HUES6 (cell line): ENCODE data around the gene PLD1.

Experiments used
- H3K27ac ChIP-seq: 2 replicates; pipeline ENCODE4 v1.7.0; 2013; ENCODE audit warnings: low read depth, mild to moderate bottlenecking, low read length, inconsistent platforms
- H3K27me3 ChIP-seq: 2 replicates; pipeline ENCODE4 v1.6.1; 2013; ENCODE audit warnings: low read length; ENCODE audit not compliant: control insufficient read depth, insufficient read depth
- H3K36me3 ChIP-seq: 2 replicates; pipeline ENCODE4 v1.6.1; 2013; ENCODE audit warnings: low read length; ENCODE audit not compliant: control insufficient read depth, insufficient read depth
- H3K4me1 ChIP-seq: 2 replicates; pipeline ENCODE4 v1.6.1; 2013; ENCODE audit warnings: low read length; ENCODE audit not compliant: control insufficient read depth, insufficient read depth
- H3K4me3 ChIP-seq: 2 replicates; pipeline ENCODE4 v1.5.1; 2013; ENCODE audit warnings: low read depth, low read length
- H3K9ac ChIP-seq: one replicate; pipeline ENCODE4 v1.6.1; 2013; ENCODE audit warnings: mild to moderate bottlenecking, low read length
- H3K9me3 ChIP-seq: 2 replicates; pipeline ENCODE4 v1.6.1; 2013; ENCODE audit warnings: low read depth, low read length; ENCODE audit not compliant: control insufficient read depth, insufficient read depth

PLD1 gene

GRCh38 chr3:171602072-171602471 is 208.2 kb downstream of the PLD1 start:
- no peak overlapping the region for H3K27ac ChIP-seq
- H3K4me3 ChIP-seq: no peak overlapping the region
- H3K9me3 ChIP-seq: no peaks in the 10 kb centered on the region
- H3K27me3 ChIP-seq: no peaks in the 10 kb centered on the region
- no peaks in the 10 kb centered on the region for H3K4me1 ChIP-seq
- H3K9ac ChIP-seq: no peak overlapping the region
- H3K36me3 ChIP-seq: no peaks in the 10 kb centered on the region

GRCh38 chr3:171600030-171600429 is 210.3 kb downstream of the PLD1 start:
- Histone ChIP-seq H3K4me3 (no peak overlapping the region), H3K9me3 (no peaks in the 10 kb centered on the region), H3K9ac (no peak overlapping the region), H3K27me3 (no peaks in the 10 kb centered on the region), H3K36me3 (no peaks in the 10 kb centered on the region), H3K4me1 (no peaks in the 10 kb centered on the region), H3K27ac (no peak overlapping the region)

GRCh38 chr3:171598990-171599389 is 211.3 kb downstream of the PLD1 start:
- H3K27me3 ChIP-seq: no peaks in the 10 kb centered on the region
- no peak overlapping the region for H3K9ac ChIP-seq
- H3K36me3 ChIP-seq: no peaks in the 10 kb centered on the region
- no peak overlapping the region for H3K4me3 ChIP-seq
- no peak overlapping the region for H3K27ac ChIP-seq
- no peaks in the 10 kb centered on the region for H3K9me3 ChIP-seq
- H3K4me1 ChIP-seq: no peaks in the 10 kb centered on the region

GRCh38 chr3:171592786-171593185 is 217.5 kb downstream of the PLD1 start:
- H3K4me3 ChIP-seq: no peak overlapping the region
- no peaks in the 10 kb centered on the region for H3K4me1 ChIP-seq
- H3K9me3 ChIP-seq: no peaks in the 10 kb centered on the region
- H3K27ac ChIP-seq: no peak overlapping the region
- no peak overlapping the region for H3K9ac ChIP-seq
- no peaks in the 10 kb centered on the region for H3K27me3 ChIP-seq
- H3K36me3 ChIP-seq: no peaks in the 10 kb centered on the region

GRCh38 chr3:171591070-171591469 is 219.2 kb downstream of the PLD1 start:
- Histone ChIP-seq H3K4me1 (no peaks in the 10 kb centered on the region), H3K4me3 (no peak overlapping the region), H3K9ac (no peak overlapping the region), H3K9me3 (no peaks in the 10 kb centered on the region), H3K36me3 (no peaks in the 10 kb centered on the region), H3K27ac (no peak overlapping the region), H3K27me3 (no peaks in the 10 kb centered on the region)

- Histone ChIP-seq H3K36me3 (no peaks in the 10 kb centered on the region), H3K4me1 (no peaks in the 10 kb centered on the region), H3K9me3 (no peaks in the 10 kb centered on the region), H3K27me3 (no peaks in the 10 kb centered on the region), H3K4me3 (no peak overlapping the region), H3K27ac (no peak overlapping the region), H3K9ac (no peak overlapping the region)
Observed at GRCh38 chr3:171586274-171586673, 224.0 kb downstream of the PLD1 start.

- H3K9ac ChIP-seq: no peak overlapping the region
- H3K9me3 ChIP-seq: no peaks in the 10 kb centered on the region
- no peak overlapping the region for H3K4me3 ChIP-seq
- H3K27me3 ChIP-seq: no peaks in the 10 kb centered on the region
- H3K36me3 ChIP-seq: no peaks in the 10 kb centered on the region
- H3K27ac ChIP-seq: no peak overlapping the region
- H3K4me1 ChIP-seq: no peaks in the 10 kb centered on the region
Observed at GRCh38 chr3:171585039-171585438, 225.2 kb downstream of the PLD1 start.

- no peak overlapping the region for H3K27ac ChIP-seq
- H3K4me3 ChIP-seq: no peak overlapping the region
- H3K4me1 ChIP-seq: no peaks in the 10 kb centered on the region
- H3K9me3 ChIP-seq: no peaks in the 10 kb centered on the region
- no peaks in the 10 kb centered on the region for H3K27me3 ChIP-seq
- no peak overlapping the region for H3K9ac ChIP-seq
- no peaks in the 10 kb centered on the region for H3K36me3 ChIP-seq
Observed at GRCh38 chr3:171584100-171584499, 226.2 kb downstream of the PLD1 start.

- H3K9me3 ChIP-seq: no peaks in the 10 kb centered on the region
- no peaks in the 10 kb centered on the region for H3K36me3 ChIP-seq
- H3K4me3 ChIP-seq: no peak overlapping the region
- H3K9ac ChIP-seq: no peak overlapping the region
- no peaks in the 10 kb centered on the region for H3K27me3 ChIP-seq
- no peak overlapping the region for H3K27ac ChIP-seq
- no peaks in the 10 kb centered on the region for H3K4me1 ChIP-seq
Observed at GRCh38 chr3:171574556-171575240, 235.6 kb downstream of the PLD1 start.

GRCh38 chr3:171569571-171570132 is 240.6 kb downstream of the PLD1 start:
- H3K27me3 ChIP-seq: no peaks in the 10 kb centered on the region
- no peak overlapping the region for H3K9ac ChIP-seq
- H3K36me3 ChIP-seq: no peaks in the 10 kb centered on the region
- no peak overlapping the region for H3K4me3 ChIP-seq
- peaks cover 2% of the 10 kb centered on the region; the same call in 1 of the 2 replicates for H3K4me1 ChIP-seq
- H3K27ac ChIP-seq: no peak overlapping the region
- H3K9me3 ChIP-seq: no peaks in the 10 kb centered on the region

GRCh38 chr3:171568766-171569165 is 241.5 kb downstream of the PLD1 start:
- Histone ChIP-seq H3K27me3 (no peaks in the 10 kb centered on the region), H3K9me3 (no peaks in the 10 kb centered on the region), H3K4me1 (peaks cover 3% of the 10 kb centered on the region; the same call in 1 of the 2 replicates), H3K27ac (no peak overlapping the region), H3K36me3 (no peaks in the 10 kb centered on the region), H3K4me3 (no peak overlapping the region), H3K9ac (no peak overlapping the region)
